GM20000 (cell line): Measurements from ENCODE around the gene POU6F2.

Experiments used
- DNase-seq: peaks from one replicate; pipeline ENCODE4 v3.0.0; 2012; ENCODE audit warnings: low spot score
- TF ChIP-seq, protein P1 (sequence below): IDR thresholded peaks from 2 replicates; pipeline ENCODE4 v1.5.1; 2012; ENCODE audit warnings: mild to moderate bottlenecking, control low read depth; ENCODE audit errors: extremely low read depth, missing control alignments

POU6F2 gene

DNA sequence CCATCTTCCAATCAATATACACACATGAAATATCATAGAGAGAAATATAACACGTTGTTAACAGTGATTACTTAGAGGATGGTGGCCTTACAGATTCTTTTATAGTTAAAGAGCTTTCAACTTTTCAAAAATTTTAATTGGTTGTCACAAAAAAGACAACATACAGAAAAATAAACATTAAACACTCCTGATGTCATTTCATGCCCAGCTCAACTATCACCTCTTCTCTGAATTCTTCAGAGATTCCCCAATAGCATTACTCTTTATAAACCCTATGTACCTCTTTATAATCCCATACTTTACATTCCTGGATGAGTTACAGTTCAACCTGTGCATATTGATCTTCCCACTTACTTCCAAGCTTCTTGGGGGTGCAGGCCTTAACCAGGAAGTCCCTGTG, 159.8 kb downstream of the POU6F2 start:
- no peak for DNase-seq
- TF ChIP-seq, protein P1, sequence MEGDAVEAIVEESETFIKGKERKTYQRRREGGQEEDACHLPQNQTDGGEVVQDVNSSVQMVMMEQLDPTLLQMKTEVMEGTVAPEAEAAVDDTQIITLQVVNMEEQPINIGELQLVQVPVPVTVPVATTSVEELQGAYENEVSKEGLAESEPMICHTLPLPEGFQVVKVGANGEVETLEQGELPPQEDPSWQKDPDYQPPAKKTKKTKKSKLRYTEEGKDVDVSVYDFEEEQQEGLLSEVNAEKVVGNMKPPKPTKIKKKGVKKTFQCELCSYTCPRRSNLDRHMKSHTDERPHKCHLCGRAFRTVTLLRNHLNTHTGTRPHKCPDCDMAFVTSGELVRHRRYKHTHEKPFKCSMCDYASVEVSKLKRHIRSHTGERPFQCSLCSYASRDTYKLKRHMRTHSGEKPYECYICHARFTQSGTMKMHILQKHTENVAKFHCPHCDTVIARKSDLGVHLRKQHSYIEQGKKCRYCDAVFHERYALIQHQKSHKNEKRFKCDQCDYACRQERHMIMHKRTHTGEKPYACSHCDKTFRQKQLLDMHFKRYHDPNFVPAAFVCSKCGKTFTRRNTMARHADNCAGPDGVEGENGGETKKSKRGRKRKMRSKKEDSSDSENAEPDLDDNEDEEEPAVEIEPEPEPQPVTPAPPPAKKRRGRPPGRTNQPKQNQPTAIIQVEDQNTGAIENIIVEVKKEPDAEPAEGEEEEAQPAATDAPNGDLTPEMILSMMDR: no peak

DNA sequence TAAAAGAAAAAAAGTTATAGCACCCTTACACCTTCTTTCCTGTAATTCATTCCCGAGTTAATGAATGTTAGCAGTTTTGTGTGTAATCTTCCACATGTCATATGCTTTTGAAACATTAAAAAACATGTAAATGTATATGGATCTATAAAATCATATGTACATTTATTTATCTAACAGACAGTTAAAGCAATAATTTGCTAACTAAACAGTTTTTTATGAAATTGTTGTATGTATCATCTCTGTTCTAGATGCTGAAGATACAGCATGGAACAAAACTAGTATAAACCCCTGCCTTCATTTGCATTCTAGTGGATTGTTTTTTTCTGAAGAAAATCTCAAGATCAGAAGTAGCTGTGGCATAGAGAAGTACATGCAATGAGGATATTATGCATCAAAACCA, 165.0 kb downstream of the POU6F2 start:
- no peak for DNase-seq
- TF ChIP-seq, protein P1: no peak

DNA sequence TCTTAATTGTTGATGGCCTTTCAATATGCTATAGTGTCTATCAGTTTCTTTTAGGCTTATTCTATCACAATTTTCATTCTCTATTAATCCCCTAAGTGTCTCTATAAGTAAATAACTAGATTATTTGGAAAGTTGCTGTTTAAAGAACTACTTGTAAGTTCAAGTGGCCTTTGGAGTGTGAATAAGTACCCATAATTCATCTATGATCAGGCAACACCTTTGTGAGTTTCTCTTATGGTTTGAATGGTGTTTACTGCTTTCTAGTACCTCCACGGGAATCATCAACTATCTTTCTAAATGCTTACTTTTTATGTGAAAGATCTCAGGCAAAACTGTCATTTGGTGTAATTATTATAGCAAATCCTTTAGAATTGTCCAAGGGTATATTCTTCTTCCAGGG, 166.7 kb downstream of the POU6F2 start:
- TF ChIP-seq, protein P1: no peak
- DNase-seq: no peak

DNA sequence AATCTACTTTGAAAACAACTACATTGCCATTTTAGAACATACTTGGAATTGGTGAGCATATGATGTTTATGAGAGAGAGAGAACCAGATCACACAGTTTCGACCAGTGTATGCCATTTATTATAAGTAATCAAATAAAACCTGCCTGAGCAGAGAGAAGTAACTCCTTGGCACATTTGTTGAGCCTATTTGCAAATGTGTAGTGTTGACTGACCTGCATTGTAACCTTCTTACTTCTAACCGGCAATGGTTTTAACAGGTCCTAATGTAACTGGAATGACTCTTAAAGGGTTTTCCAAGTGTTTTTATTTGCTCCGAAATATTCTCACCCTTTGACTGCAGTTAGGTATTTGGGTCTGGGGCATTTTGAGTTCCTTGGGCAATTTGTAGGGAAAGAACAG, 167.6 kb downstream of the POU6F2 start:
- no peak for DNase-seq
- TF ChIP-seq, protein P1: no peak

DNA sequence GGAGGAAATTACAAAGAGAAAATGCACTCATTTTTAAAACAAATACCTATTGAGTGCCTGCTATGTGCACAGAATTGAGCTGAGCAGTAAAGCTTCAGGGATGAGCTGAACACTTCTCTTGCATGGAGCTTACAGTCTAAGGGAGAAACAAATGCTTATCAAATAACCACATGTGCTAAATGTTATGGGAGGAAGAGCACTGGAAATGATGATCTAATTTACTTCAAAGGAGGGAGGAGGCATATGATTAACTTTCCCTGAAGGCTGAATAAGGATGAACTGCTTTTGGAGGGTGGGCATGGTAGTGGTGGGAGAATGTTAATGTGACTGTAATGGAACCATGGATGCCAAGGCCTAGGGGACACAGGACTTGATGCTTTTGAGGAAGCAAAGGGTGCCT, 168.2 kb downstream of the POU6F2 start:
- no peak for DNase-seq
- TF ChIP-seq, protein P1: no peak

DNA sequence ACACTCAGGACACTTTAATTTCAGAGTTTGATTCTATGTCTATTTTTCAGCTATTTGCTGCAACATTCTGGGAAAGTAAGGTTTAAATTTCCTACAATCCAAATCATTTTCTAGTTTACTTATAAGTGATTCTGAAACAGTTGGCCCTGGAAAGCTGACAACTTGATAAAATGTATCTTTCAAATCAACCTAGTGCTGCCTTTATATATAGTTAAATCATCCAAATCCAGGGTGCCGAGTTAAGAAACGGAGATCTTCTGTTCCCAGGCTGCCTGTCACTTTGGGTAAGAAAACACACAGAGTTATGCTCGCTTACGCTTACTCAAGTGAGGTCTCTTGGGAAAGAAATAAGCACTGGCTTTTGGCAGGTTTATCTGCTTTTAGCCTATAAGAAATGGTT, 175.0 kb downstream of the POU6F2 start:
- TF ChIP-seq, protein P1: no peak
- DNase-seq: no peak

DNA sequence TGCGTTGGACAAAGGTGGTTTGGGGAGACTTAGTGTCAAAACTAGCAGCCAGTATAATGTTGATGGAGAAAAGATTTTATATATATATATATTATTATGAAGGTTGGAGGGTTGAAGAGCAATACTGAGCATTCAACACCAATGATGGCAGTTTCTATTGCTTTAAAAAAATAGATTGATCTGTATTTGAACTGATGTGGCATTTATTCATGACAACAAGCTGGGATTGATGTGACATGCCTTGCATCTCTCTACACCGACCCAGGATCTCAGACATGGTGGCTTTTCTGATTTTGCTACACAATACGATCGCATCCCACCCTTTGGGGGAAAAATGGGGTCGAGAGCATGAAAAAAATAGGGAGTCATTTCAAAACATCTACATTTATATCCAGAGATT, 175.4 kb downstream of the POU6F2 start:
- TF ChIP-seq, protein P1: no peak
- DNase-seq: no peak
